Hematopoietic multipotent progenitor cell treated with erythropoietin and hydrocortisone succinate and interleukin-3 and kit ligand, for 17 days (in vitro differentiated cells): ENCODE measurements around the gene WDSUB1.

ENCODE experiments used
- DNase-seq: peaks from one replicate; pipeline ENCODE4 v3.0.0-alpha.2; 2015; ENCODE audit warnings: low spot score

Gene WDSUB1

GRCh38 chr2:159224061-159224813, 62.3 kb downstream of the WDSUB1 start:
- no peak for DNase-seq

DNA sequence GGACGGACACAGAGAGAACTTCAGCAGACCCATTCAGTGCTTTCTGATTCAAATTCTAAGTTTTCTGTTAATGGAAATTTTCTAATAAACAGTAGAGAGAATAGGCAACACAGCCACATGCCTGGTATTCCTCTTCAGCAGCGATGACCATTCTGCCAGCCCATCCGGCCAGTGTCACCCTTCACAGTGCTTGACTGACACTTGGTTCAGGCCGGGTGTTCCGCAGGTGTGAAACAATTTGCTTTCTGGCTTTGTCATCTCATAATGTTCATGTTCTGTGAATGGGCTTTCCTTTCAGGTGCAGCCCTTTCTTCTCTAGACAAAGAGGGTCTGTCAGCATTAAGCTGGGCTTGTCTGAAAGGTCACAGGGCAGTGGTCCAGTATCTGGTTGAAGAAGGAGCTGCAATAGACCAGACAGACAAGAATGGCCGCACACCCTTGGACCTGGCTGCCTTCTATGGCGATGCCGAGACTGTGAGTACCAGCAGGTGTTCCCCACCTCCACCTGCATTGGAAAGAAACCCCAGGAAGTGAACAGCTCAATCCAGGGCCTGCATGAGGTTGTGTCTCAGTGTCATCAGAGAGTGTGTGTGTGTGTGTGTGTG, 67.0 kb downstream of the WDSUB1 start:
- no peak for DNase-seq

- DNase-seq = no peak
These were observed 68.1 kb downstream of the WDSUB1 start for GRCh38 chr2:159218389-159218788.

DNA sequence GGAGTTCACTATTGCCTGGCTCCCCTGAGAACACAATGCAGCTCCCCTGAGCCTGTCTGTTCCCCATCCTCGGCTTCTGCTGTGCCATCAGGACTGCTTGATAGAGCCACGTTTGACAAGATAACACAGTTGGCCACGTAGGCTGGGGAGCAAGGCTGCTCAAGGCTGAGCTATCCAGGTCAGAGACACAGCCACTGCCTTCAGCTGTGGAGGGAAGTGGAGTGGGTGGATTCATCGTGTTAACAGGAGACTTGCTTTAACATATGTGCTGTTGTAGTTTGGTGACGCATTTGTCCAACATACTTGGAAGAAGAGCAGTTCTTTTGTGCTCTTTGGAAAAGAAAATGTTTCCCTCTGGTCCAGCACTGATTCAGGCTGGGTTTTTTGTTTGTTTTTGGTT, 68.8 kb downstream of the WDSUB1 start:
- DNase-seq = no peak

DNA sequence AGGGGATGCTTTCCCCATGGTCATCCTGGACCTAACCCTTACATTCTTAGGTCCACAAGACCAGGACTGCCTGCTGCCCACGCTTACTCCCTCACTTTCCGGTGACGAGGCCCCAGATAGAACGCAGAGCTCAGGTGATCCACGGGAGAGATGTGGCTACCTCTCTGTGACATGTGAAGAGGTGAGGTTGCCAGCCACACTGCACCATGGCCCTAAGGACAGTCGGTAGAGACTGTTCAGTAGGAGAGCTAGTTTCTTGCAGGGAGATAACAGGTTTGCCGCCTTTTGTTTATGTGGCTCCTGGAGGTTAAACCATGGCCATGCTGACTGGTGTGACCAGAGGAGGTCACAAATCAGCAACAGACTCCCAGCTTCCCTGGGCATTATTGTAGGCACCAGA, 71.4 kb downstream of the WDSUB1 start:
- DNase-seq = no peak

DNA sequence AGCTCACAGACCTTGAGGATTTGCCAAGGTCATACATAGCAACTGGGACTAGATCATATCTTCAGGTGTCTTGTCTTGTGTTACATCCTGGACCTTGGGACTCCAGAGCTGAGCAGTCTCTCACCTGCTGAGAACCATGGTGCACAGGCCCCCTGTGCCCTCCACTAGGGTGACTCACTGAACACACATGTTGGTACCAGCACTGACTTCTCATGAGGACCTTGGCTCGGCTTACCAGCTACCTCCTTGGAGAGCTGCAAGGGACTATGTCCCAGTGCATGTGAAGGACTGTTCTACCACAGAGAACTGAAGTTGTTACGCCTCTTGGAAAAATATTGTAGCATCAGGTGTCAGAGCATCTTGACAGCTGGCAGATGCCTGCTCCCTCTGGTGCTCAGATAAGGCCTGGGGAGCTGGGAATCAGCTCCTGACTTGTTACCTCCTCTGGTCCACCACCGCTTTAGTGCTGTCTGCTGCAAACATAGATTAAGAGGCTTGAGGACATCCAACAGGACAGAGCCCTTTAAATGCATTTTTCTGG, 72.1 kb downstream of the WDSUB1 start:
- no peak for DNase-seq

GRCh38 chr2:159213296-159213695, 73.2 kb downstream of the WDSUB1 start:
- no peak for DNase-seq

- no peak for DNase-seq
These were observed 74.8 kb downstream of the WDSUB1 start for GRCh38 chr2:159211447-159212396.

GRCh38 chr2:159209341-159210306, 76.9 kb downstream of the WDSUB1 start:
- no peak for DNase-seq

DNA sequence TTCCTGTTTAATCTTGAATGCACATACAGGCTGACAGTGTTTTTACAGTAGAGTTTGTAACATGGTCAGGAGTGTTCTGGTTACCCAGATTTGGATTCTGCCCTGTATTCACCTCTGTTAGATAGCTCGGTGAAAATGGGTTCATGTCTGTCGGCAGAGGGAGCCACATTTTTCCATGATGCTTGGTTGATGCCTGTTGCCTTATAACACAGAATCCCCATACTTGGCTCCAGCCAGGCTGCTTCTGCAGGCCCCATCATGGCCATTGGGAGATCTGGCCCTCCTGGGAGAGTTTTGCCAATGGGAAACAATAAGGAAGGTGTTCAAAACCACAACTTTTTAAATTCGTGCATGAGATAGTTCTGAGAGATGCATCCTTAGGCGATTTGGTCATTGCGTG, 78.1 kb downstream of the WDSUB1 start:
- DNase-seq = no peak

DNA sequence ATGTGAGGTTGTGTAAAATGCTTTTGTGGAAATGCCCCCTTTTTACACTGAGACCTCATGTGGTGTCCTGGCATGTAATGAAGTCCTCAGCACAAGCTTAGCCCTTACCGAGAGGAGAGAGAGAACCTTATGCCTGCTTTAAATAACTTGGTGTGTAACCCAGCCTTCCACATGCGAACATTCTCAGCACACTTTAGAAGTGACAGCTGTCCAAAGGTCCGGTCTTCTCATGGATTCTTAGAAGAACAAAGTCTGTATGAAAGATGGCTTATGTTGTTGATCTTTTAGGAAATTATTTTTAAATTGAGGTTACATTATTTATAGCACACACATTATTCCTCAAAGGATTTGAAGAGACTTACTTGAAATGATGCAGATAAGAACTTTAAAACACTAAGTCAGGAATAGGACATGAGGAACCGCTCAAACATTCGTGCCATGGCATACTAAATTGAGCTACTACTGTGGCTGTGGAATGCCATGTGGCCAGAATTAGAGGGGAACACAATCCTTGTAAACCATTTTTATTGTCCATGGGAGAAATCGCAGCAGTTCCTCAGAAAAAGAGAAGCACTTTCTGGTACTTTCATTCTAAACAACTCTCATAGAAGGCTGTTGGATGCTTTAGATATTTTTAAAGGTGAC, 79.6 kb downstream of the WDSUB1 start:
- no peak for DNase-seq

DNA sequence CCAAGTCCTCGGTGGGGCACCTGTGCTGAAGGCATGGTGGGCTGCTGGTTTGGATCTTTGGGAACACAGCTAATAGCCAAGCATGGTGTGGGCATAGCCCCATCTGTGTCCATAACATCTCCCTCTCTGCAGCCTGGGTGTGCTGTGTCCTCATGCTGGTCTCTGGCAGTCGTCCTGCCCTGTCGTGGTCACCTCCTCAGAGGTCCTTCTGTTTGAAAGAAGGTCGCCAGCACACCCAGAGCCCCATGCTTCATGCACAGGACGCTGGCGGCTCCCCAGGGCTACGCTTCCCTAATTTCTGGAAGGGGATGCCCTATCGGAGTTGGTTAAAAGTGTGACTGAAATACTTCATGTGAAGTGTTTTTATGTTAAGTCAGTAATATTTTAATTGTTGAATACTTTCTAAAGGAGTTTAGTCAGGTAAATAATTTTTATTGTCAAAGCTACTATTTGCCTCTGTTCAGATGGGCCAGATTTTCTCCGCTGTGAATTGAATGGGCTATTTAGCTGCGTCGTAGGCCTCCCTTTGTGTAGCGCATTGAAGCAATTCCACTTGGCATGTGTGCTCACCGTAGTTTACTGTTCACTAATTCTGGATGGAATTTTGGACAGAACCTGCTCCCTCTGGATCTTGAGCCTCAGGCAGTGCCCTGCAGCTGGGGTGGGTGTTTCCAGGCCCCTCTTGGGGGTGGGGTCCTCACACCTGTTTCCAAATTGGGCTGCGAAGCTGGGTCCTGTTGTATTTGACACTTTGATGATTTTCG, 81.9 kb downstream of the WDSUB1 start:
- no peak for DNase-seq

DNA sequence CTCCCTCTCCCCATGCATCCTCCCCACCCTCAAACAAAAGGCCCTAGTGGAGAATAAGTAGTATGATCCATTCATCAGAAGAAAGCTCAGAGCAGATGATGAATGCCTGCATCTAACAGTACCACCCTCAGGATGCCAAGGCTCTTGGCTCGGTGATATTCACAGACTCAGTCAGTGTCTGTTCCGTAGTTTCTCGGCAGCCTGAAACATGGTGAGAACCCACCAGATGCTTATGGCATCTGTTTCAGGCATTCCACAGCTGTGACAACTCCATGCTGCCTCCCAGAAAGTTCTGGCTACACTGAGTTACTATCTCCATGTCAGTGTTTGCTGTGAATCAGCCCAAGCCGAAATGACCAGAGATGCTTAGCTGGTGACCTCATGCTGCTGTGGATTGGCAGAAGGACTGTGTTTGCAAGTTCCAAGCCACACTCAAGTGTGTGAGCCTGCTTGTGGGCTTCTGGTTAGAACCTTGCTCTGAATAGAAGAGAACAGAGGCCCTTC, 83.9 kb downstream of the WDSUB1 start:
- DNase-seq = no peak

DNA sequence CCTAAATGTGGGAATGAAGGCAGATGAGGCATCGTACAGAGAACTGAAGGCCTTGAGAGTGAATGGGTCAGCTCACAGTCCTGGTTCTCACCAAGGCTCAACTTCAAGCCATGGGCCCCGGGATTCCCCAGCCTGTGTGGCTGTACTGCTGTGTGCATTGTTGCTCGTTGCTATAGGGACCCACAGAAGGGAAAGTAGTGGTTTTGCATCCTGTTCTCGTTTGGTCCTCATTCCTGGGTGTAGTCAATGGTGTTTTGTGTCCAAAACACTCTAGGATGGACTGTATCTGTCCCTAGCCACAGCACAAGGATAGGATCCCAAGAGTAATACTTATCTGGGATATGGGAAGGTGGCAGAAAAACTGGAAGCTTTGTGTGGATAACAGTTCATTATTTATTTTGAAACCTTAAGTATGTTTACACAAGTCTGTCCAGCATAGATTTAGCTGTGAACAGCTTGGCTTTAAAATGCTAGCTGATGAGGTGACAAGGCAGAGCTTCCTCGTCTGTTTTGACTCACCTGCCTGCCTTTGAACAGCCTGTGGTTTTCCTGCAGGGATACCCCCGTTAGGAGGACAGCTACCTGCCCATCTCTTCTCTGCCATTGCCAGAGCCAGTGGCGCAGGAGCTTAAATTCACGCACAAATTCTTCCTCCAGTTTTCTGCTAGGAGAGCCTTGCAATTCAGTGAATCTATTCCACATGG, 85.0 kb downstream of the WDSUB1 start:
- DNase-seq = no peak

GRCh38 chr2:159200498-159200897, 86.0 kb downstream of the WDSUB1 start:
- no peak for DNase-seq

GRCh38 chr2:159199761-159200465, 86.6 kb downstream of the WDSUB1 start:
- no peak for DNase-seq

- no peak for DNase-seq
These were observed 87.3 kb downstream of the WDSUB1 start for GRCh38 chr2:159199236-159199635.

DNA sequence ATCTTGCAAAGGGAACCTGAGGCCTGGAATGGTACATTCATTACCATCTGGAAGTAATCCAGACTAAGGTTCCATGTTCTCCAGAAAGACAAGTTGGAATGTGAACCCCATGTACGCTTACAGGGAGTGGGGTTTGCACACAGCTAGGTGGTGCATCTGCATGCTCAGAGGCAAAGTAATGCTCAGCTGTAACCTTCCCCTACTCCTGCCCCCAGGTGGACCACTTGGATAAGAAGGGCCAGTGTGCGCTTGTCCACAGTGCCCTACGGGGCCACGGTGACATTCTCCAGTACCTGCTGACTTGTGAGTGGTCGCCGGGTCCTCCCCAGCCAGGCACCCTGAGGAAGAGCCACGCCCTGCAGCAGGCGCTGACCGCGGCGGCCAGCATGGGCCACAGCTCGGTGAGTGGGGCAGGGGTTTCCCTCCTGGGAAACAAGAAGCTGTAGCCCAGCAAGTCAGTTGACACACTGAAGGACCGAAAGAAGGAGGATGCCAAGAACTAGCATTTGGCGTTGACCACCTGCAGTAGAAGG, 90.0 kb downstream of the WDSUB1 start:
- DNase-seq = no peak
